Measurements from ENCODE around the gene DACT1. TPM values are rescaled to one million over a fixed set of nuclear protein-coding genes. Genes with fewer than 3 reads are reported as not detected.

The DACT1 gene
- total and polyA plus RNA-seq, 2 of the 13 experiments (the other 11 are each of a cell fraction or from before 2014, with no cell fraction given): 0.01 TPM; not detected in 1

DNA sequence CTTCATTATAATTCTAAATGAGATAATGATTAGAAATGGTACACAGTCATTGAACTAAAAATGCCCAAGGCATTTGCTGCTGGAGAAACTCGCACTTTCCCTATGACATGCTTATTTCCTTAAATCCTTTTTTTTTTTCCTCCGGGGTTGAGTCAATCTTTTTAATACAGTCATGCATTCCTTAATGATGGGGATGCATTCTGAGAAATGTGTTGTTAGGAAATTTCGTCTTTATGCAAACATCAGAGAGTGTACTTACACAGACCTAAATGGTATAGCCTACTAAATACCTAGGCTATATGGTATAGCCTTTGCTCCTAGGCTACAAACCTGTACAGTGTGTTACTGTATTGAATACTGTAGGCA, 29.8 kb upstream of the DACT1 start (continued):
- TF ChIP-seq ZNF484 (CRISPR knock-in tag; IDR thresholded peaks at IDR 0.05; ENCODE audit: borderline replicate concordance, low read depth) (no peak), FOXK2 (IDR thresholded peaks at IDR 0.05) (no peak), CHD4 (IDR thresholded peaks at IDR 0.05; ENCODE audit: borderline replicate concordance, low read length) (no peak), ZSCAN29 (CRISPR knock-in tag; conservative IDR thresholded peaks at IDR 0.05) (no peak), ZFP36L2 (CRISPR knock-in tag; IDR thresholded peaks at IDR 0.05) (no peak), ZFP91 (CRISPR knock-in tag; IDR thresholded peaks at IDR 0.05; ENCODE audit: borderline replicate concordance) (no peak), JUN (CRISPR knock-in tag; IDR thresholded peaks at IDR 0.05) (no peak)

- Histone ChIP-seq H3K79me2 (ENCODE audit: insufficient read depth, low read length) (no peaks in the 10 kb centered on the region), H2AFZ (ENCODE audit: low read length) (no peak overlapping the region), H3K36me3 (replicated peaks in 1 of 2; ENCODE audit: control insufficient read depth in 1 of 2, insufficient read depth in 2 of 2, low read length in 2 of 2) (no peaks in the 10 kb centered on the region), H3K9me3 (ENCODE audit: low read length) (no peaks in the 10 kb centered on the region), H3K4me3 (replicated peaks in 1 of 3; ENCODE audit: insufficient read depth in 1 of 3, low read depth in 2 of 3, low read length in 3 of 3) (no peak overlapping the region), H3K4me2 (ENCODE audit: low read depth, low read length) (no peak overlapping the region), H3K27ac (ENCODE audit: extremely low read length, insufficient read depth, low read length) (no peak overlapping the region), H3K4me1 (ENCODE audit: insufficient read depth, low read length) (no peaks in the 10 kb centered on the region), H3K9ac (ENCODE audit: insufficient read depth, low read depth, low read length) (no peak overlapping the region), H4K20me1 (ENCODE audit: insufficient read depth, low read length) (no peaks in the 10 kb centered on the region), H3K27me3 (ENCODE audit: control insufficient read depth in 1 of 2, insufficient read depth in 2 of 2, low read length in 2 of 2) (no peaks in the 10 kb centered on the region)
- no peak for FAIRE-seq
- DNase-seq (ENCODE audit: low spot score): no peak
- intact Hi-C loops (cut with micrococcal nuclease; ENCODE audit: unreplicated experiment): no loop called here
- no peak for ATAC-seq
- WGBS (ENCODE audit: low lambda C conversion rate): 3% methylated on average over 1 of the region's 1 CpG
- ChIA-PET CTCF (ENCODE audit: low intra/inter-chr PET ratio, low total read pairs) (no interaction called here), POLR2A (no interaction called here)
- in situ Hi-C loops (cut with HindIII; ENCODE audit: extremely low pct_ligation_motif_present, low pct_unique_long_range_greater_than_20kb): no loop called here
- BruUV-seq (replicated peaks): no TSS peak
- no peak for TF ChIP-seq KLF9 (CRISPR knock-in tag; IDR thresholded peaks at IDR 0.05; ENCODE audit: low read depth)
- TF ChIP-seq TEF (CRISPR knock-in tag; IDR thresholded peaks at IDR 0.05): no peak
- no peak for TF ChIP-seq ZNF580 (CRISPR knock-in tag; IDR thresholded peaks at IDR 0.05; ENCODE audit: borderline replicate concordance, low read depth)
- no peak for TF ChIP-seq ZNF101 (CRISPR knock-in tag; IDR thresholded peaks at IDR 0.05; ENCODE audit: borderline replicate concordance, low read depth)
- no peak for TF ChIP-seq IRF9 (CRISPR knock-in tag; IDR thresholded peaks at IDR 0.05; ENCODE audit: borderline replicate concordance)
- no peak for TF ChIP-seq ZNF225 (CRISPR knock-in tag; IDR thresholded peaks at IDR 0.05)
- no peak for TF ChIP-seq ZSCAN20 (CRISPR knock-in tag; IDR thresholded peaks at IDR 0.05; ENCODE audit: borderline replicate concordance)
- no peak for TF ChIP-seq DDIT3 (CRISPR knock-in tag; IDR thresholded peaks at IDR 0.05)
- TF ChIP-seq PATZ1 (CRISPR knock-in tag; IDR thresholded peaks at IDR 0.05): no peak
Measured at GRCh38 chr14:58617619-58618018, 20.1 kb upstream of the DACT1 start.

Measured in HepG2 (cell line).